EL (cell line): Measurements from ENCODE around the gene CNIH1.
"Not testable (repeated sequence)": the region's sequence is repeated elsewhere in the genome, so short reads cannot be mapped to it uniquely, and the experiment has no call there.

Source experiments
- DNase-seq: peaks from one replicate; pipeline ENCODE4 v3.0.0-alpha.2; 2016

The CNIH1 gene

DNA sequence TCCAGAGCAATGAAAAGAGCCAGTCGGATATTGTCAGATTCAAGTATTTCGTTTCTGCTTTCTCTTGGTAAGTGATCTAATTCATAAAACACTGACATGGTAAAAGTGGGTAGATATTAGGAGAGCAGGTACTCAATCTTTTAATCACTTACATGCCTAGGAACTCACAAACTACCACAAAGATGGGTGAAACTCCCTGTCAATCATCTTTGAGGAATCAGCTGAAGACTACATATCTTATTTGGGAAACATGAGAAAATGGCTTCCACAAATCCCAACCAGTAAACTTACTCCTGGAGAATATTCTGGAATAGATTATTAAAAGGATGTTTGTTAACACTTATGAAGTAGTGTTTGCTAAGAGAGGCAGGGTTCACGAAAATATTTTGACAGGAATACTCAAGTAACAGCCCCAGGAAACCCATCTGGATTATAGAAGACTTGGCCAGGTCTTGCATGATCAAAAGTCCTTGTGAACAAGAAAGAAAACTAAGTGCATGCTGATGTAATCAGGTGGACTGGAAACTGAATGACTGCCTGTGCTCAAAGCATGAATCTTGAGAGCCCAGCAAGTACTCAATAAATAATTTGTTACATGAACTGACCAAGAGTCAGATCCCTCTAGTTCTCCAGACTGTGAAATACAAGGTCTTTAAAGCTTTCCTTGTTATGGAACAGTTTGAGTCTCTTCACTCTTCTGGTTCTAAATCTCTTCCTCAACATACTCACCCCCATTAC lies 15.5 kb downstream of the CNIH1 start:
- no peak for DNase-seq

DNA sequence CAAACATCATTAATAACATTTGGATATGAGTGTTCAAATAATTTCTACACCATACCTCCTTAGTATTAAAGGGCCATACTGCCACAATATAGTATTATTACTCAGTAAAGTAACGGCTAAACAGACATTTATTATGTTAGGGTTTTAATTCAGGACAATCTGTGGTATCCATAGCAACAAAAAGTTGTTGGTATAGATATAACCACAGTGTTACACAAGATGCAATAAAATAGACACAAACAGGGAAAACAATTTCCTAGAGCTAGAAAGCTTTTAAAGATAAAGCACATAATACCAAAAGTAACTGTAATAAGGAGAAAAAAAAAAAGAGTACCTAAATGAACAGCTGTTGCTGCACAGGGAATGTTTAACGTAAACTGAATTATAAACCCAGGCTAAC lies 16.1 kb downstream of the CNIH1 start:
- DNase-seq = no peak

DNA sequence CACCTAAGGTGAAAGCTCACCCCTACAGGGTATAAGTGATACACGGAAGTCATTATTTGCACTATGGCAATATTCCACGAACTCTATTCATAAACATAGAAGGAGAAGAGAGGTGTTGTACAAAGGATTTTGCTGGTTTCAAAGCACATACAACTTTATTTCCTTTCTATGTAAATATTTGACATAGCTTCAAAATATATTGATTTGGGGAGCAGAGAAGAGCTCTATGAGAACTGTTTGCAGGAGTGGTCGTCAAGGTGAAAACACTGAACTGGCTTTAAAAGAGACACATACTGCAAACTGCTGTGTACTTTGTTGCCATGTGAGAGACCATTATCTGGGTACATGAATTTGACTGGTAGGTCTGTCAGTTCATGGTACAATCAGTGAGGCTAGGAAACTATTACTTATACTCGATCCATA lies 16.7 kb downstream of the CNIH1 start:
- DNase-seq = no peak

DNA sequence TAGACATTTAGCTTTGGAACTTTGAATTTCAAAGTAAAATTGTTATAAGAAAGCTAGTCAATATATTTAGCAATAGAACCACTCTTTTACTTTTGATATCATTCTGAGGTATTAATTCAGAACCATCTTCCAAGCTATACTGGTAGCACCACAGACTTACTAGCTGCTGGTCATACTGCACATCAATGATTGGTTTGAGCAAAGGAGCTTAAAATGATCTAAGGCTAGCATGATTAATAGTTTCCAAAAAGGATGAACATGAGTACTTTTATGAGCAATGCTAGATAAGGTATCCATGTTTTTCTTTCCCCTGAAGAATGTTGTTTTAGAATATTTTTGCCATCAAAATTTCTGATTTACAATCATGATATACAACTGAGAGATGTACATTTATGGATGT lies 17.2 kb downstream of the CNIH1 start:
- no peak for DNase-seq

DNA sequence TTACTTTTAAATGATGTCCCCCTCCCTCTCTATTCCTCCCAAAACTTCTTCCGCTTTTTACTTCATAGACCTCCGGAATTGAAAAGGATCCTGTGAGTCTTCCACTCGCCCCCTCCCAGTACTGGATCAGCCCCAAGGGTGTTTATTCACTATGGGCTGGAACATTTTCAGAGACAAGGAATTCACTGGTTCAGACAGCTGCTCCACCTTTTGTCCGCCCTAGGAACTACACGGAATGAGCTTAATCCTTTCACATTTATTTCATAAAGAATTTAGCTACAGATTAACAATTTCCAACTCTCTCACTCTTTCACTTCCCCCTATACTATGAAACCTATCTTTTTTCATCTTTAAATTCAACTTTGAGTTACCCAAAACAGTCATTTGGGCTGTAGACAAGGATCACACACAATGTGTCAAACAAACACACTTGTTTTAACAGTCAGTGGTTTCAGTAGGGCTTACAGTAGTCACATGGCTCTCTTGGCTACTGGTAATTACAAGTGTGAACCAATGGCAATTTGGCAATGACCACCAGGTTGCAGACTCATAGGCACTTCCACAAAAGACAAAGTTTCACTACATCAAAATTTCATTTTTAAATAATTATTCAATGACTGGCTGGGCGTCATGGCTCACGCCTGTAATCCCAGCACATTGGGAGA lies 20.6 kb downstream of the CNIH1 start:
- peak; percentile 63 for DNase-seq

DNA sequence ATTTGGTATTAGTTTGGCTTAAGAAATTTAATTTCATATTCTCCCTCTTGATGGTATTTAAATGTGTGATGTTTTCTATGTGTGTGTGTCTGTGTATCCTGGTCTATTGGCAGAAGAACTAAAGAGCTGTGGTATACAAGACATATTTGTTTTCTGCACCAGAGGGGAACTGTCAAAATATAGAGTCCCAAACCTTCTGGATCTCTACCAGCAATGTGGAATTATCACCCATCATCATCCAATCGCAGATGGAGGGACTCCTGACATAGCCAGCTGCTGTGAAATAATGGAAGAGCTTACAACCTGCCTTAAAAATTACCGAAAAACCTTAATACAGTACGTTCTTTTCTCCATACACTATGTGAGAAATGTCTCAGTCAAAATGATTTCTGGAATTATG lies 29.8 kb downstream of the CNIH1 start:
- no peak for DNase-seq

DNA sequence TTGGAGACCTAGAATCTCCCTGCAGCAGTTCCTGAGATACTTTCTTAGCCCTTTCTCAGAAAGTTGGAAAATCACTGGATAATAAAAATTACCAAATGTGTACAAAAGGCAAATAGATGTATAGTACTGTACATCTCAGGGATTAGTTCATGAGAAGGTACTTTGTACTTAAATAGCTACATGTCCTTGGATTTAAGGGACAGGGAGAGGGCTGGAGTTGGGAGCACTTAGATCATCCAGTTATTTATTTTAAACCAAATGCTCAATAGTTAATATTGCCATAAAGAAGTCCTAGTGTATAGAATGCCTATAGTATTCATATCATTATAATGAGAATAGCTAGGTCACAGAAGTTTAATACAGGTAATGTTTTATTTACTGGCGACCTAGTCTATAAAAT lies 31.0 kb downstream of the CNIH1 start:
- no peak for DNase-seq

DNA sequence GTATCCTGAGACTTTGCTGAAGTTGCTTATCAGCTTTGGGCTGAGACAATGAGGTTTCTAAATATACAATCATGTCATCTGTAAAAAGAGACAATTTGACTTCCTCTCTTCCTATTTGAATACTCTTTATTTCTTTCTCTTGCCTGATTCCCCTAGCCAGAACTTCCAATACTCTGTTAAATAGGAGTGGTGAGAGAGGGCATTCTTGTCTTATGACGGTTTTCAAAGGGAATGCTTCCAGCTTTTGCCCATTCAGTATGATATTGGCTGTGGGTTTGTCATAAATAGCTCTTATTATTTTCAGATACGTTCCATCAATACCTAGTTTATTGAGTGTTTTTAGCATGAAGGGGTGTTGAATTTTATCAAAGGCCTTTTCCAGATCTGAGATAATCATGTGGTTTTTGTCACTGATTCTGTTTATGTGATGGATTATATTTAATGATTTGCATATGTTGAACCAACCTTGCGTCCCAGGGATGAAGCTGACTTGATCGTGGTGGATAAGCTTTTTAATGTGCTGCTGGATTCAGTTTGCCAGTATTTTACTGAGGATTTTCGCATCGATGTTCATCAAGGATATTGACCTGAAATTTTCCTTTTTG lies 37.7 kb downstream of the CNIH1 start:
- DNase-seq = peak; percentile 57

DNA sequence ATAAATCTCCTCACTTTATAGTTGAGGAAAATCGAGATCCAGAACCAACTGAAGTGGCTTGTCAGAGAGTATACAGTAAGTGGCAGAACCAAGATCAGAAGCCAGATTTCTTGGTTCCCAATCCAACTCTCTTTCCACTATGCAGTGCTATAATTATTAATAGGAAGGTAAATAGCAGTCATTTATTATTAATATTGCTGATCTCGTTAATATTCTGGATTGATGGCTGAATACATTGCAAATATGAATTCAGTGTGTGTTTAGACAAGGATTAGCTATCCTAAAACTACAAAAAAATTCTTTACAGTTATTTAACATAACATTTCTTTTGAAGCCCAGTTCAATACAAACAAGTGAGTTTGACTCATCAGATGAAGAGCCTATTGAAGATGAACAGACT lies 41.6 kb downstream of the CNIH1 start:
- no peak for DNase-seq

DNA sequence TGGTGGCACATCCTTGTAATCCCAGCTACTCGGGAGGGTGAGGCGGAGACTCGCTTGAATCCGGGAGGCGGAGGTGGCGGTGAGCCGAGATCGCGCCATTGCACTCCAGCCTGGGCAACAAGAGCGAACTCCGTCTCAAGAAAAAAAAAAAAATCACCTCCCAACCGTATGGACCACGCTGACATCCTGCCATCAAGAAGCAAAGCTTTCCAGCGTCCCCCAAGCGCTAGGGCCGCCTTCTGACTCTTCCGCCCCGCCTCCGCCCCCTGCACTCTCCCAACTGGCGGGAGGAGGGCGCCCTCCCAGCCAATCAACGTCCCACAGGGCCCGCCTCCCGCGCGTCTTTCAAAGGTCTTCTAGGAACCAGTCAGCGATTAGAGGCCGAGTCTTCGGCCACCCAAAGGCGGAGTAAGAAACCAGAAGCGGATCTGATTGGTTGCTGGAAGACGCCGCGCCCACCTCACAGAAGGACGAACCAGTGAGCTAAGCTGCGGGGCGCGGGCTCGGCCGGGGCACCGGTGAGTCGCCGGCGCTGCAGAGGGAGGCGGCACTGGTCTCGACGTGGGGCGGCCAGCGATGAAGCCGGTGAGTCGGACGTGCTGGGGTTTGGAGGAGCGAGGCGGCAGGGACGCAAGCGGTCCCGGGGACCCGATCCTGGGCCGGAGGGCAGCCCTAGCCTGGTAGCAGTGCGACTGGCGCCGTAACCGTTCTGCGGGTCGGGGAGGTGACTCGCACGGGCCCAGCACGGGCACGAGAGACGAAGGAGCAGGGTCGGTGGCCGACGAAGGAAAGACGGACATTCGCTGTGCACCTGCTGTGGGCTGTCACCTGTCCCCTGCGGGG lies 44.5 kb downstream of the CNIH1 start, which contains the start of gene CDKN3:
Gene CDKN3 (plus strand): TSS at position 515 of the 843 bp plus-strand sequence. CDS start 62 bp downstream, at position 577.
- DNase-seq = peak; percentile 100

DNA sequence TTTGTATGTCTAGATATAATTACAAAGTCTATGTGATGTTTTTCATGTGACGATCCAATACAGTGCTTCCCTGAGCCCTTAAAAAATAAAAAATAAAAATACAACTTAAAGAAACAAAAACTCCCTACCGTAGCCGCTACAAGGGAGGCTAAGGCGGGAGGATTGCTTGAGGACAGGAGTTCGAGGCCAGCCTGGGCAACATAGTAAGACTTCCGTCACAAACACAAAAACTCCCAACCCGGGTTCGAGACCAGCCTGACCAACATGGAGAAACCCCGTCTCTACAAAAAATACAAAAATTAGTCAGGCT lies 45.0 kb downstream of the CNIH1 start:
- no peak for DNase-seq

DNA sequence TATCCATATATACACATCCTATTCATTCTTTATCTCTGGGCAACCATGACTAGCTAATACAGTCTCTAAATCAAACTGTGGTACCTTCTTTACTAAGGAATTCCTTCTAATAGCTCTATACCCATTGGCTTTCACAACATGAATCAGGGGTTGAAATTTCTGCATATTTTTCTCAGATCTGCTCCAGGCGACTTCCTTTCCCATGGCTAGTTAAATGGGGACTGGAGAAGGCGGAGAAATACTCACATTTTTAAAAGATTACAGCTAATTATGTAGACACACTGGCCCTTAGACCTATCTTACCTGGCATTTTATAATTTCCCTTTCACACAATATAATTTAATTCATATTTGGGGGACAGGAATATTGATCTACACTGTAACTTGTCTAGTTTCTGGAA lies 45.5 kb downstream of the CNIH1 start:
- no peak for DNase-seq

DNA sequence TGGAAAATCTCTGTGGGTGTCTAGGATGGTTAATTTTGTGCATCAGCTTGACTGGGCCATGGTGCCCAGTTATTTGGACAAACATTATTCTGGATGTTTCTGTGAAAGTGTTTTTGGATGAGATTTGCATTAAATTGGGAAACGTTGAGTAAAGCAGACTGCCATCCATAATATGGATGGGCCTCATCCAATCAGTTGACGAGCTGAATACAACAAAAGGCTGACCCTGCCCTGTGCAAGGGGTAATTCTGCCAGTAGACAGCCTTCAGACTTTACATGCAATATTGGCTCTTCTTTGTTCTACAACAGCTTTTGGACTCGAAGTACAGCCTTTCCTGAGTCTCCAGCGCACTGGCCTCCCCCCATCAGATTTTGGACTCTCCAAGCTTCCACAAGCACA lies 45.9 kb downstream of the CNIH1 start:
- DNase-seq = no peak

DNA sequence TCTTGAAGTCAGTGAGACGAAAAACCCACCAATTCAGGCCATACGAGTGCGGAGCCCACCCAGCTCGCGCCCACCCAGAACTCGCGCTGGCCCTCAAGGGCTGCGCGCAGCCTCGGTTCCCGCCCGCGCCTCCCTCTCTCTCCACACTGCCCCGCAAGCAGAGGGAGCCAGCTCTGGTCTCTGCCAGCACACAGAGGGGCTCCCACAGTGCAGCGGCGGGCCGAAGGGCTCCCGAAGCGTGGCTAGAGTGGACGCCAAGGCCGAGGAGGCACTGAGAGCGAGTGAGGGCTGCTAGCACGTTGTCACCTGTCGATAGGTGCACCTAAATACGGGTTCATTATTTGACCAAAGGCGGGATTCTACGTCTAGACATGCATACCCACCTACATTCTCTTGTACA lies 46.6 kb downstream of the CNIH1 start:
- no peak for DNase-seq

DNA sequence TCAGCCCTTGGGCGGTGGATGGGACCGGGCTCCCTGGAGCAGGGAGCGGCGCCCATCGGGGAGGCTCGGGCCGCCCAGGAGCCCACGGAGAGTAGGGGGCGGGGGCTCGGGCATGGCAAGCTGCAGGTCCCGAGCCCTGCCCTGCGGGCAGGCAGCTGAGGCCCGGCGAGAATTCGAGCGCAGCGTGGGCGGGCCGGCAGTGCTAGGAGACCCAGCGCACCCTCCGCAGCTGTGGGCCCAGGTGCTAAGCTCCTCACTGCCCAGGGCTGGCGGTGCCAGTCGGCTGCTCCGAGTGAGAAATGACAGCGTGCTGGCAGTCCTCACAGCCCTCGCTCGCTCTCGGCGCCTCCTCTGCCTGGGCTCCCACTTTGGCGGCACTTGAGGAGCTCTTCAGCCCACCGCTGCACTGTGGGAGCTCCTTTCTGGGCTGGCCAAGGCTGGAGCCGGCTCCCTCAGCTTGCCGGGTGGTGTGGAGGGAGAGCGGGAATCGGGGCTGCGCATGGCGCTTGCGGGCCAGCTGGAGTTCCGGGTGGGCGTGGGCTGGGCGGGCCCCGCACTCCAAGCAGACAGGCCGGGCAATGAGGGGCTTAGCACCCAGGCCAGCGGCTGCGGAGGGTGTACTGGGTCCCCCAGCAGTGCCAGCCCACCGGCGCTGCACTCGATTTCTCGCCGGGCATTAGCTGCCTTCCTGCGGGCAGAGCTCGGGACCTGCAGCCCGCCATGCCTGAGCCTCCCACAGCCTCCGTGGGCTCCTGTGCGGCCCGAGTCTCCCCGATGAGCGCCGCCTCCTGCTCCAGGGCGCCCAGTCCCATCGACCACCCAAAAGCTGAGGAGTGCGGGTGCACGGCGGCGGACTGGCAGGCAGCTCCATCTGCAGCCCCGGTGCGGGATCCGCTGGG lies 47.9 kb downstream of the CNIH1 start:
- not testable (repeated sequence) for DNase-seq

DNA sequence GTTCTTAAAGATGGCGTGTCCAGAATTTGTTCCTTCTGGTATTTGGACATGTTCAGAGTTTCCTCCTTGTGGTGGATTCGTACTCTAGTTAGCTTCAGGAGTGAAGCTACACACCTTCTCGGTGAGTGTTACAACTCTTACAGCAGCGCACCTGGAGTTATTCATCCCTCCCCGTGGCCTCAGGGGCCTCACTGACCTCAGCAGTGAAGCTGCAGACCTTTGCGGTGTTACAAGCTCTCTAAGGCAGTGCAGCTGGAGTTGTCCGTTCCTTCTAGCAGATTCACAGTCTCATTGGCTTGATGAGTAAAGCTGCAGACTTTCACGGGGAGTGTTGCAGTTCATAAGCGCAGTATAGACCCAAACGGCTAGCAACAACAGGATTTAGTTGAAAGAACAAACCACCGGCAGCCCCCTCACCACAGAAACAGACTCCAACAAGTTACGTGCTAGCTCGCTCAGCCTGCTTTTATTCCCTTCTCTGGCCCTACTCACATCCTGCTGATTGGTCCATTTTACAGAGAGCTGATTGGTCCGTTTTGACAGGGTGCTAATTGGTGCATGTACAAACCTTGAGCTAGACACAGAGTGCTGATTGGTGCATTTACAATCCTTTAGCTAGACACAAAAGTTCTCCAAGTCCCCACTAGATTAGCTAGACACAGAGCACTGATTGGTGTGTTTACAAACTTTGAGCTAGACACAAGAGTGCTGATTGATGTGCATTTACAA lies 48.9 kb downstream of the CNIH1 start:
- DNase-seq = no peak

DNA sequence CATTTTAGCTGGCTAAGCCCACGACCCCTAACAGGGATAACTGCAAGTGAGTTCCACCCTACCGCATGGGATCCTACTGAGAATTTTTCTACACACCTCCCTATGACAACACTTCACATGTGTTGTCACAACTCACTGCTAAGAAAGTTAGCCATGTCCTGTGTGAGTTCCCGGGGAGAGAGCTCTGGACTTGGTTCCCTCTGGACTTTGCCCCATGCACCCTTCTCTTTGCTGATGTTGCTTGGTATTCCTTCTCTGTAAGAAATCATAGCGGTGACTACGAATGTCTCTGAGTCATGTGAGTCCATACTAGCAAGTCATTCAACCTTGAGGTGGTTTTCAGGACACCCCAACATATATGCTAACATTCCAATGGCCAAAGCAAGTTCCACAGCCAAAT lies 53.8 kb downstream of the CNIH1 start:
- DNase-seq = no peak

DNA sequence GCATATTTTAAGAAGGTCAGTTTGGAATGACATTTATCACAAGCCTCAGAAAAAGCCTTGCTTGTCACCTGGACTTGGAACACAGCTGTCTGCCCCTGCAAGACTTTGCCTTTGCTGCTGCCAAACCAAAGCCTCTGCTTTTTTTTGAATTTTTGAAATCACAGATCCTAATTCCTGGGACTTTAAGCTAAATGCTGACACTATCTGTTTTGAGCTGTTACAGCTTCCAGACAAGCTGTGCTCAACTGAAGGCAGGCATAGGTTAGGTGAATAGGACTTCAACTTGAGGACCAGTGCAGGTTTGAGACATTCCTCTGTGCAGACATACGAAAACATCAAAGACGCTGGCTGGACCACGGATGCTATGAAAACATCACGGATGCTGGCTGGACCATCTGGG lies 55.6 kb downstream of the CNIH1 start:
- DNase-seq = no peak

DNA sequence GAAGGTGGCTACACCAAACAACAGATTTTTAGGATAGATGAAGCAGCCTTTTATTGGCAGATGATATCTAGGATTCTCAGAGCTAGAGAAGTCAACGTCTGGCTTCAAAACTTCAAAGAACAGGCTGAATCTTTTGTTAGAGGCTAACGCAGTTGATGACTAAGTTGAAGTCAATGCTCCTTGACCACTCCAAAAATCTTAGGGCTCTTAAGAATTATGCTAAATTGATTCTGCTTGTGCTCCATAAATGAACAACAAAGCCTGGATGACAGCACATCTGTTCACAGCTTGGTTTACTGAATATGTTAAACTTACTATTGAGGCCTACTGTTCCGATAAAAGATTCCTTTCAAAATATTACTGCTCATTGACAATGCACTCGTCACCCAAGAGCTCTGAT lies 57.3 kb downstream of the CNIH1 start:
- DNase-seq = no peak

DNA sequence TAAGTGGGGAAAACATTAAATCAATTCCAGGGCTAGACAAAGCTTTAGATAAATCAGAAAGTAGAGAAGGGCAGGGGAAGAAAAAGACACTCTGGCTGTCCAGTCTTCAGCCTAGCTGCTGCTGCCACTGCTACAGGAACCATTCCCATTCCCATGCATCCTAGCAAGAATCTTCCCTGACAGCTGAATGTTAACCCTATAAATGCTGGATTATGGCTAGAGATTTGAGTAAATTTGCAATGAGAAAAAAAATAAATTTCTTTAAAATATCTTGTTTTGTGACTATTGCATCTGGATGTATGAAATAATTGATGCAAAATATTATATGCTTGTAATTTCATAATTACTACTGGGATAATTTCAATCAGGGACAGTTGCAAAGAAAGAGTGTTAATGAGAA lies 59.4 kb downstream of the CNIH1 start:
- no peak for DNase-seq

DNA sequence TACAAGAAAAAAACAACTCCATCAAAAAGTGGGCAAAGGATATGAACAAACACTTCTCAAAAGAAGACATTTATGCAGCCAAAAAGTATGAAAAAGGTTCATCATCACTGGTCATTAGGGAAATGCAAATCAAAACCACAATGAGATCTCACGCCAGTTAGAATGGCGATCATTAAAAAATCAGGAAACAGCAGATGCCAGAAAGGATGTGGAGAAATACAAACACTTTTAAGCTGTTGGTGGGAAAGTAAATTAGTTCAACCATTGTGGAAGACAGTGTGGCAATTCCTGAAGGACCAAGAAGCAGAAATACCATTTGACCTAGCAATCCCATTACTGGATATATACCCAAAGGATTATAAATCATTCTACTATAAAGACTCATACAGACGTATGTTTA lies 60.6 kb downstream of the CNIH1 start:
- DNase-seq = not testable (repeated sequence)

DNA sequence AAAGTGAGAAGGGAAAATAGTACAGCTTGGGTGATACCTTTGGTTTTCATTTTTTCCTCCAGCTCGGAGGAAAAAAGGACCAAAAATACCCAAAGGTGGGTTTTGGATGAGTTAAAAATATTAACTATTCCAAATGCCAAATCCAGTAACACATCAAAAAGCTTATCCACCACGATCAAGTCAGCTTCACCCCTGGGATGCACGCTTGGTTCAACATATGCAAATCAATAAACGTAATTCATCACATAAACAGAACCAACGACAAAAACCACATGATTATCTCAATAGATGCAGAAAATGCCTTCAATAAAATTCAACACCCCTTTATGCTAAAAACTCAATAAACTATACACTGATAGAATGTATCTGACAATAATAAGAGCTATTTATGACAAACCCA lies 62.3 kb downstream of the CNIH1 start:
- not testable (repeated sequence) for DNase-seq
